GM10847 (cell line): ENCODE data around the gene ITGB2.

Source experiments
- POLR2A ChIP-seq: IDR thresholded peaks from 2 replicates; pipeline ENCODE4 v1.6.1; 2011; ENCODE audit not compliant: insufficient read length; ENCODE audit errors: extremely low read depth

The ITGB2 gene

DNA sequence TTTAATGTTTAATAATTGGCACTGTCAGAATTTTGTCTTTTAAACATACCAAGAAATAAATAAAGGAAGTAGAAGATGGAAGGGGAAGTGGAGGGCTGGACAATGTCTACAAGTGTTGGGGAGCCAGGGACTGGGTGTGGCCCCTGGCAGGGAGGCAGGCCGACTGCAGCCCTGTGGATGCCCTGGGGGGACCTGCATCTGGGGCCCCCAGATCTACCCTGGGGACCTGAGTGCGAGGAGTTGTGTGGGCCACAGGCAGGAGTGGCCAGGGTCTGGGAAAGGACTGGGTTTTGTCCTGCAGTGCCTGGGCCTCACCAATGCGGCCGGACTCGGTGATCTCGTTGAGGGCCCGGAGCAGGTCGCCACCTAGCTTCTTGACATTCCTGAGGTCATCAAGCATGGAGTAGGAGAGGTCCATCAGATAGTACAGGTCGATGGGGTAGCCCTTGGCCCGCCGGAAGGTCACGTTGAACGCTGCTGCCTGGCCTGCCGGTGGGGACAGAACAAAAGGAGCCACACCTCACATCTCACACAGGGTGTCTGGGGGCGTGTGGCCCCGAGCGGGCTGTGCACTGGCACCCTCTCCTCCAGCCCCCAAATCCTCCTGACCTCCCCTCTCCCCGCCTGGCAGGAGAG lies 17.5 kb downstream of the ITGB2 start:
- TF ChIP-seq POLR2A: no peak

DNA sequence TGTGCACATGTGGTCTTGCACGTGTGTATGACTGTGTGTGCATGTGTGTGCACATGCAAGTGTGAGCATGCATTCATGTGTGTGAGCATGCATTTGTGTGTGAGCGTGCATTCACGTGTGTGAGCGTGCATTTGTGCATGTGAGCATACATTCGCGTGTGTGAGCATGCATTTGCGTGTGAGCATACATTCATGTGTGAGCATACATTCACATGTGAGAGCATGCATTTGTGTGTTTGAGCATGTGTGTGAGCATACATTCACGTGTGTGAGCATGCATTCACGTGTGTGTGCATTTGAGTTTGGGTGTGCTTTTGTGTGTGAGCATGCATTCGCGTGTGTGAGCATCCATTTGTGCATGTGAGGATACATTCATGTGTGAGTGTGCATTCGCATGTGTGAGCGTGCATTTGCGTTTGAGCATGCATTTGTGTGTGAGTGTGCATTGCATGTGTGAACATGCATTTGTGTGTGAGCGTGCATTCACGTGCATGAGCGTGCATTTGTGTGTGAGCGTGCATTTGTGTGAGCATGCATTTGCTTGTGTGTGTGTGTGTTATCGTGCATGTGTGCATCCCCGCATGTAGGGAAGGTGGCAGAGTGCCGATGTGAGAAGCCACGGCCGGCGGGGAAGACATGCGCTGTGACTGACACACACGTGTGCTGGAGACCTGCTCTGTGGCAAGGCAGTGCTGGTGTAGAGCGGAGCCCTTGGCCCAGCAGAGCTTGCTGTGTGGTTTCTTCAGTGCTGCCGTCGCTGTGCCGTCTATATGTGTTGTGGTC lies 18.2 kb downstream of the ITGB2 start:
- no peak for TF ChIP-seq POLR2A

DNA sequence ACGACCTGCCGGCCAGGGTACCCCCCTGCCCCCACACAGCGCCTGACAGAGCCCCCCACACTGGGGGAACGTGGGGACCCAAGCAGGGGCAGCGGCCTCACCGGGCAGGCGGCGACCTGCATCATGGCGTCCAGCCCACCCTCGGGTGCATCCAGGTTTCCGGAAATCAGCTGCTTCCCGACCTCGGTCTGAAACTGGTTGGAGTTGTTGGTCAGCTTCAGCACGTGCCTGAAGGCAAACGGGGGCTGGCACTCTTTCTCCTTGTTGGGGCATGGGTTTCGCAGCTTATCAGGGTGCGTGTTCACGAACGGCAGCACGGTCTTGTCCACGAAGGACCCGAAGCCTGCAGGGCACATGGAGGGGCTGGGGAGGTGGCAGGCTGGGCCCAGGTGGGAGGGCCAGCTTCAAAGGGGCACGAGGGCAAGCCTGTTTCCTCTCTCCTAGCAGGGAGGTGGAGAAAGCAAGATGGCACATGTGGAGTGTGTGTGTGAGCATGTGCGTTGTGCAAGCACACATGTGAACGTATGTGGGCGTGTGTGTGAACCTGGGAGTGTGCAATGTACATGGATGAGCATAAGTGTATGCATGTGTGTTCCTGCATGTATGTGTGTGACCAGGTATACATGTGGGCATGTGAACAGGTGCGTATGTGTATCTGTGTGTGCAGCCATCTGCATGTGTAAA lies 19.2 kb downstream of the ITGB2 start:
- no peak for TF ChIP-seq POLR2A

DNA sequence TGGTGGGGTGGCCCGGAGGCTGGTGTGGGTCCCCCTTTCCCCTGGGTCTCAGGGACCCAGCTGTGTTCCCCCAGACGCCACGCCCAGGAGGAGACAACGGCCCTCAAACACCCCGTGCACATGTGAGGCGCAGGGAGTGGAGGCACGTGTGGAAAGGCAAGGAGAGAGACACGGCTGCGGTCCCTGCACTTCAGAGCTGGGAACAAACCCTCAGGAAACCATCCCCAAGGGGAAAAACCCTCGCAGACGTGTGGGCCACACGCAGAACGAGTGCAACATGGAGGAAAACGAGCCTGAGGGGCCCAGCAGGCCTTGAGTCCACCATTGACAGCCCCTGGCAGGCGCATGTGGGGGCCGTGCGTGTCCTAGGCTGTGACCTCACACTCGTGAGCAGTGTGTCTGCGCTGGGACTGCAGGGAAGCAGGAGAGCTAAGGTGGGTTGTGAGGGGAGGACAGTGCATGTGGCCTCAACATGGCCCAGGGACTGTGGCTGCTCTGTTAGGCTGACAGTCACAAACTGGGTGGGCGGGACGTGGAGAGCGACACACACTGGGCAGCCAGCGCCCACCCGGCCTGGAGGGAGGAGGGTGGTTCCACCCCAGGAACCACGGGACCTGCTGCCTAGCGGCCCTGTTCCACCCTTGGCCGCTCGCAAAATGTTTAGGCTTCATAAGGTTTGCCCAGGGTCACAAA lies 20.0 kb downstream of the ITGB2 start:
- no peak for TF ChIP-seq POLR2A

DNA sequence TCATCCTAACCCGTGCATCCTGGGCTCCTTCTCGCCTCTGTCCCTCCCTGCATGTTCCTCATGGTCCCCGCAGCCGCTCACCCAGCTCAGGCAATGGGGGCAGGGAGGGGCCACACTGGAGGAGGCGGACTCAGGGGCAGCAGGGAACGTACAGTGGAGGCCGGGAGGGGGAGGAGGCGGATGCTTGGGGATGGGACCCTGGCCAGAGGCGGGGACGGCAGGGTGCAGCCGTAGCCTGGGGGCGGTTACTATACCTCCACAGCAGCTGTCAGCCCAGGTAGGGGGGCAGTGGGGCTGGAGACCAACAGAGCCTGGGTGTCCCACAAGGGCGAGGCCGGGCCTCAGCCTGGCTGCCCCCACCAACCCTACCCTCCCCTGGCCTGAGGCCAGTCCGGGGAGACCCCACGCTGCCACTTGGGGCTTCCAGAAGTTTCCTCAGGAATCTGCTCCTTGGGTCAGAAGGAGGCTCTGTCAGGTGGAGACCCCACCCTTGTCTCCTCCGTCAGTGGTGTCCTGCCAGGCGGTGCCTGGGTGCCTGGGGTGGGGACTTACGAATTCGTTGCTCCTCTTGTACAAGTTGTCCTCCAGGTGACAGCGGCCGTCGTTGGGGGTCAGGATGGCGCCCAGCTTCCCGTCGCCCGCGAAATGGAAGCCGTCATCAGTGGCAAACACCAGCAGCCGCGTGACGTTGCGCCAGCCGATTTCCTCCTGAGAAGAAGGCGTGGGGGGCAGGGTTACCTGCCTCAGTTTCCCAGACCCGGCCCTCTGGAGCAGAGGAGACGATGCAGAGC lies 20.7 kb downstream of the ITGB2 start:
- TF ChIP-seq POLR2A: no peak

DNA sequence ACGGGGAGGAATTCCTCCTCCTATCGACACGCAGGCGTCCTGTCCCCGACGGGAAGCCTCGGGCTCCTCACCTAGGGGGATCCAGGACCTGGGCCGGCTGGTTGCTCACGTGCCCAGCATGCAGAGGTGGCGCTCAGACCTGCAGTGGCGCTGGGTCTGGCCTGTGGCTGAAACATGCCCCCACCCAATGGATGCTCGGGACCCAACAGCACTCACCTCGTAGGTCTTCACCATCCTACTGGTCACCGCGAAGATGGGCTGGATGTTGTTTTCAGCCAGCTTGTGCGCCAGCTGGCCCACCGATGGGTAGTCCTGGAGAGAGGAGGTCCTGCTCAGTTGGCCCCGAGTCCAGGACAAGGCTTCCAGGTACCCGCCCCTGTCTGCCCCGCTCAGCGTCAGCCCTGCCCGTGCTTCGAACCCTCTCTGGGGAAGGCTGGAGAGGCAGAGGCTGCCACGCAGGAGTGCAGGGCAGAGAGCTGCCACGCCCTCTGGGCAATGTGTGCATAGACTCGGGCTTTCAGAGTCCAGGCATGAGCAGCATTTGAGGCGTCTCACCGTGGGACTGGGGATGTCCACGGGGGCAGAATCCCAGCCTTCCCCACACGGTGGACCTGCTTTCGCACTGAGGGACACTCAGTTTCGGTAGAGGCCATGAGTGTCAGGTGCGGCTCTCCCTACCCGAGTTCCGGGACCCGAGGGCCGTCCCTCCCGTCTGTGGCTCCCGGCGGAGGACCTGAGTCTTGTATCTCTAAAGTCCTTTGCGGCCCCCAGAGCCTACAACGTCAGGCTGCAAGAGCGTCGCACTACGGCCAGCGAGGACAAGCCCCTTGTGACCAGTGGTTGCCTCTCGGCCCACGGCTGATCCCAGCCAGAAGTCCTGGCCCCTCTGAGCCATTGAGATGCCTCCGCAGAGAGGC lies 21.6 kb downstream of the ITGB2 start:
- TF ChIP-seq POLR2A: no peak

DNA sequence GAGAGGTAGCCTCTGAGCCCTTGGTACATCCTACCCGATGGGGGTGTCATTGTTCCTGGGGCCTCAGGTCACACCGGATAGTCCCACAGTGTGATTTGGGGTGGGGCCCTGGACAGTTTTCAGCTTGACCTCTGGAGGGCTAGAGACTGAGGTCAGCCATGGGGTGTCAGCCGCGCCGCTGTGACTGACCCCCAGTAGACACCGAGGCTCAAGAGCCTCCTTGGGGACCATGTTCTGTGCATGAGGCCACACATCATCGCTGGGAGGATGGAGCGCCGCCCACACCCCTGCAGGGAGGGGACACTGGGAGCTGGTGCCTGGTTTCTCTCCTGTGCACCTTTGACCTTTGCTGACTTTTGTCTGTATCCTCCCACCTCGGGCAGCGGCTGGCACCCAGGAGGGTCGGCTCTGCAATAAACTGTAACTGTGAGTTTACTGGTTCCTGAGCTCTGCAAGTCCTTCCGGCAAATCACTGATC lies 22.6 kb downstream of the ITGB2 start:
- no peak for TF ChIP-seq POLR2A

DNA sequence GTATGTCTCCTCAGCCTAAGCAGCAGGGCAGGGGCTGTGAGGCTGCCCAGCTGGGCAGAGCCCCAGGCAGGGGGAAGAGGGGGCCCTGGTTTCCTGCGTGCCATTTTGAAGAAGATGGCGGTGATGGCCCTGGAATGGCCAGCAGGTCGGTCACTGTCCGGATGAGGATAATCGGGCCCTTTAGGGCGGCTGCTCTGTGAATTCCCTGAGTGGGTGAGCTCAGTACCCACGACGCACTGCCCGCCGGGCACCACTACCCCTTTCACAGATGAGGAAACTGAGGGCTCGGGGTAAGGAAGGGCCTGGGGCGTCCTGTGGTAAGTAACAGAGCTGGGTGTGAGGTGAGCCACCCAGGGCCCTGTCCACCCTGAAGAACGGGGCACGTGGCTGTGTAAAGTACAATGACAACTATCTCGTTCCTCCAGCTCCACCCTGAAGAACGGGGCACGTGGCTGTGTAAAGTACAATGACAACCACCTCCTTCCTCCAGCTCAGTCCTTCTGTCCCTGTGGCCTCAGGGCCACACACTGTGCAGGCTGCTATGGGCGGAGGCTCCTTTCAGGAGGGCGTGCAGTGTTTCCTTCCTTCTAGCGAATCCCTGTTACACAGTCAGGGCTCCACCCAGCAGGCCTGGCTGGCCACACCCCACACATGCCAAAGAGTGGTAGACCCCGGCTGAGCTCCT lies 23.2 kb downstream of the ITGB2 start:
- no peak for TF ChIP-seq POLR2A

DNA sequence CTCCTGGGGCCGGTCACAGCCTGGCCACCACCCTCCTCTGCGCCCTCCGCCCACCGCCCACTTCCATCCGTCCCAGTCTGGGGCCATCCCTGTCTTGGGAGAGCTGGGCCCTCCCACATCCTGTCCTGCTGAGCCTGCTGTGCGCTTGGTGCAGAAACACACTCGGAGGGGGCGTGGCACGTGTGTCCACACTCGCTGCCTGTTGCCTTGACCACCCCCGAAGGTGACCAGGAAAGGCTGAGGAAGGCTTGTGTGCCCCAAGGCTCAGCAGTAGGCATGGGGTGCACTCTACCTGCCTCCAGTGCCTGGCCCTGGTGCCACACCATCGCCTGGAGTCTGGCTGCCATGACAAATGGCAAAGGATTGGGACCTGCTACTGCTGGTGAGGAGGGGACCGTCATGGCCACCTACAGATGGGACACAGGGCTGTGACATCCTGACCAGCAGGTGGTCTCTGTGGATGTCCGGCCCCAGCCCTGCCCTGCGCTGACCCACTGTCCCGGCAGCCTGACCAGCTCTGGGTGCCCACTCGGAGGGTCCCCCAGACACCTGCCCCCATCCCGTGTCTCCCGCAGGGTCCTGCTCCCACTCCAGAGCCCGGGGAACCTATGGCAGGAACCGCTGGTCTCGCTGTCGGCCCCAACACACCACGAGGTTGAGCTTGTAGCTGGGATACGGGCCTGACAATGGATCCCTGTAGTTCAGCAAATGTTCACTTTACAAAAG lies 24.0 kb downstream of the ITGB2 start:
- TF ChIP-seq POLR2A: no peak

DNA sequence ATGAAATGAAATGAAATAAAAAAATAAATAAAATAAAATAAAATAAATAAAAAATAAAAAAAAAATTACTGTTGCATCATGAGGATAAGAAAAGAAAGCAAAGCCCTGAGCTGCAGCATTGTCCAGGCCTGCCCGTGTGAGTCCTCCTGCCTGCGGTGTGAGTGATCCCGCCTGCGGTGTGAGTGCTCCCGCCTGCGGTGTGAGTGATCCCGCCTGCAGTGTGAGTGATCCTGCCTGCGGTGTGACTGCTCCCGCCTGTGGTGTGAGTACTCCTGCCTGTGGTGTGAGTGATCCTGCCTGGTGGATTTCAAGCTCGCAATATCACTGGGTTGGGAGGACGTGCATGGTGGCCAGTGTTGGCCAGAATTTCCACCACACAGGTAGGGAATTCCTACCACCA lies 24.8 kb downstream of the ITGB2 start:
- TF ChIP-seq POLR2A: no peak

DNA sequence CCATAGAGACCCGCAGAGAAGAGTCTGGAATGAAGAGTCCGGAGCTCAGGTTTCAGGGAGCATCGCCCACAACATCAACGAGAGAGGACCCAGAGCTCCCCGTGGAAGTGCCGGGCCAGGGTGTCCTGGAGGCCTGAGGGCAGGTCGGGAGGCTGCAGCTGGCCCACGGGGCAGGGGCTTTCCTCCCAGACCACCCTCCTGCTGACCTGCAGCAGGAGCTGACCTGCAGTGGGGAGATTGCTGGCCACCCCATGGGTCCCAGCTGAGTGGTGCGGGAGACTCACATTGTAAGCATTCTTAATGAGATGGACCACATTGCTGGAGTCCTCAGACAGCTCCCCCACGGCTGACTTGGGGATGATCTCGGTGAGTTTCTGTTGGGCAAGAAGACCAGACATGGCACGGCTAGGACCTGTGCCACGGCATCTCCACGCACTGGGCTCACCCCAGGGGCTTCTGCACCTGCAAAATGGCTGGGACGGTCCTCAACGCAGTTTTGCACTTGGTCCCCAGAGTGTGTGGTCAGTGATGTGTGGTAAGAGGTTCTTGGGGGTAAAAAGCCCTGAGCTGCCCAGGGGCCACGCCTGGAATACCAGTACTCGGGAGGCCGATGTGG lies 25.9 kb downstream of the ITGB2 start:
- no peak for TF ChIP-seq POLR2A

DNA sequence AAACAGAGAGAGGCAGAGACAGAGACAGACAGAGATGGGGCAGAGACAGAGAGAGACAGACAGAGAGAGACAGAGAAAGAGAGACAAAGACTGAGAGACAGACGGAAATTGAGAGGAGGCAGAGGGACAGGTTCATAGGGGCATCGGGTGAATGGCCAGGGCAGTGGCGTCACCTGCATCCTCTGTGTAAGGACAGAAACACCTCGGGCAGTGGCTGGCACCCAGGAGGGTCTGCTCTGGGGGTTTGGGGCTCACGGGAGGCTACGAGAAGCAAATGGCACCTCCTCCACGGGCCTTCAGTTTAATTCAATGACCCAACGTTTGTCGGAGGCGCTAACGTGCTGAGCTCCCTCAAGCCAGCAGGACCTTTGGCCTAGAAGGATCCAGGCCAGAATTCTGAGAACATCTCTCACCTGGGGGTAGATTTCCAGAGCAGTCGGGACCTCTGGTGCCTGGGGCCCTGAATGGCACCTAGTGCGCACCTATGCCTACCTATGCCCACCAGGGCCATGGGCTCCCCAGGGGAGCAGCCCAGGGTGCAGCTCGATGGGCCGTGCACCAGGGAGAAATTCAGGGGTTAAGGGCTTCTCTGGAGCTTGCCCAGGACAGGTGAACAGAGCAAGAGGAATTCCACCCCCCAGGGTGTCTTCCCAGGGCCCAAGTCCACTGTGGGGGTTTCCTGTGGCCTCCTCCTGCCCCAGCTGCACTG lies 26.6 kb downstream of the ITGB2 start:
- TF ChIP-seq POLR2A: no peak

DNA sequence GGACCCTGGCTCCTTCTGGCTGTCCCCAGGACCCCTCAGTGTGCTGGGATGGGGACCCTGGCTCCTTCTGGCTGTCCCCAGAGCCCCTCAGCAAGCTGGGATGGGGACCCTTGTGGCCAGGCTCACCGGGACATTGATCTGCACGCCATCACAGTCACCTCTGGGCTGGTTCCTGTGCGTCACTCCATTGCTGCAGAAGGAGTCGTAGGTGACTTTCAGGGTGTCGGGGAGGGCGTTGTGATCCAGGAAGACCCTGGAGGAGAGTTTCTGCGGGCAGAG lies 27.5 kb downstream of the ITGB2 start:
- no peak for TF ChIP-seq POLR2A
